HCT116 (cell line): ENCODE measurements around the gene SIX3. TPM values are rescaled to one million over a fixed set of nuclear protein-coding genes. Genes with fewer than 3 reads are reported as not detected.

Source experiments
- ATAC-seq: fragments of 200-7000 bp; cut with Tn5 transposase; 2 replicates; pipeline ENCODE4 v1.9.1; 2020; ENCODE audit warnings: mild to moderate bottlenecking, moderate library complexity
- BruUV-seq: library from RNA; stranded (reverse); fragments of 400-500 nt; replicated peaks from 2 replicates; lab custom pipeline; 2021; lab: Mats Ljungman, UMichigan
- CTCF ChIA-PET: fragments of 300-600 bp; sonication (Branson Sonifier 250); formaldehyde crosslinking; loops from one replicate; lab custom pipeline; 2021; ENCODE audit warnings: antibody characterized with exemption; lab: Charles Lee
- POLR2A ChIA-PET: fragments of 300-600, 350-600 bp; sonication (Branson Sonifier 250); formaldehyde crosslinking; loops from one replicate; lab custom pipeline; 2021; ENCODE audit warnings: antibody characterized with exemption; lab: Charles Lee
- RAD21 ChIA-PET, 2 experiments: fragments of 300-600 bp; sonication (Branson Sonifier 250); formaldehyde crosslinking; loops; one replicate each; lab custom pipeline; 2023; ENCODE audit warnings: low total read pairs in 2 of 2; ENCODE audit not compliant: uncharacterized antibody in 2 of 2, unreplicated experiment in 2 of 2, low non-redundant PET in 1 of 2; lab: Charles Lee
- DNase-seq: peaks from one replicate; pipeline ENCODE4 v3.0.0-alpha.2; 2010; ENCODE audit warnings: low read depth, low spot score
- H2AFZ ChIP-seq: fragments of 200-600 bp; shearing (Covaris generic), sonication (generic); 2 replicates; pipeline ENCODE4 v1.6.1; 2017; ENCODE audit warnings: low read depth, mixed run types, mixed read lengths, antibody characterized with exemption, low read length; ENCODE audit not compliant: poor library complexity, severe bottlenecking
- H3K27ac ChIP-seq: 2 replicates; pipeline ENCODE4 v1.5.1; 2012; ENCODE audit warnings: low read depth, low read length
- H3K27me3 ChIP-seq: fragments of 200-600 bp; sonication (generic); 2 replicates; pipeline ENCODE4 v1.6.1; 2016; ENCODE audit warnings: mixed run types, low read length, mixed read lengths; ENCODE audit not compliant: insufficient read depth
- H3K36me3 ChIP-seq, 2 experiments: fragments of 200-500 bp in 1 of 2; fragments of 200-600 bp in 1 of 2; sonication (Bioruptor generic) in 1 of 2; sonication (generic) in 1 of 2; 2 replicates each; pipeline versions ENCODE4 v1.5.1 to v1.6.1; 2014 to 2016; ENCODE audit warnings: low read length in 2 of 2, inconsistent platforms in 1 of 2, mixed read lengths in 1 of 2, mixed run types in 1 of 2; ENCODE audit not compliant: insufficient read depth in 2 of 2, control insufficient read depth in 1 of 2
- H3K4me1 ChIP-seq, 2 experiments: fragments of 200-600 bp in 1 of 2; sonication (generic) in 1 of 2; 2 replicates each; pipeline versions ENCODE4 v1.5.1 to v1.6.1; 2012 to 2017; ENCODE audit warnings: low read length in 2 of 2, inconsistent platforms in 1 of 2, mild to moderate bottlenecking in 1 of 2, mixed read lengths in 1 of 2, mixed run types in 1 of 2, moderate library complexity in 1 of 2; ENCODE audit not compliant: insufficient read depth in 2 of 2, control insufficient read depth in 1 of 2
- H3K4me2 ChIP-seq: fragments of 200-600 bp; sonication (generic); 2 replicates; pipeline ENCODE4 v1.6.1; 2017; ENCODE audit warnings: mixed run types, low read length, mixed read lengths
- H3K4me3 ChIP-seq, 2 experiments: fragments of 200-600 bp in 1 of 2; sonication (generic) in 1 of 2; replicated peaks in 1 of 2; 2 replicates each; pipeline ENCODE4 v1.5.1; 2011 to 2016; ENCODE audit warnings: low read length in 2 of 2, control low read depth in 1 of 2, low read depth in 1 of 2, mild to moderate bottlenecking in 1 of 2, mixed read lengths in 1 of 2, mixed run types in 1 of 2
- H3K79me2 ChIP-seq: fragments of 200-600 bp; sonication (generic); 2 replicates; pipeline ENCODE4 v1.6.1; 2017; ENCODE audit warnings: mild to moderate bottlenecking, mixed run types, low read length, moderate library complexity, mixed read lengths; ENCODE audit not compliant: insufficient read depth
- H3K9ac ChIP-seq: fragments of 200-600 bp; sonication (generic); 2 replicates; pipeline ENCODE4 v1.6.1; 2016; ENCODE audit warnings: low read length, mixed read lengths
- H3K9me2 ChIP-seq: fragments of 200-600 bp; sonication (generic), shearing (Covaris generic); 2 replicates; pipeline ENCODE4 v1.6.1; 2017; ENCODE audit warnings: mixed run types, mild to moderate bottlenecking, moderate library complexity; ENCODE audit not compliant: insufficient read depth
- H3K9me3 ChIP-seq, 2 experiments: fragments of 200-500 bp in 1 of 2; fragments of 200-600 bp in 1 of 2; sonication (Bioruptor generic) in 1 of 2; sonication (generic) in 1 of 2; 2 replicates each; pipeline ENCODE4 v1.6.1; 2014 to 2017; ENCODE audit warnings: low read length in 2 of 2, mixed read lengths in 2 of 2, inconsistent platforms in 1 of 2, low read depth in 1 of 2, mild to moderate bottlenecking in 1 of 2, mixed run types in 1 of 2, moderate library complexity in 1 of 2; ENCODE audit not compliant: control insufficient read depth in 1 of 2, insufficient read depth in 1 of 2
- H4K20me1 ChIP-seq: fragments of 200-600 bp; sonication (generic), shearing (Covaris generic); 2 replicates; pipeline ENCODE4 v1.6.1; 2017; ENCODE audit warnings: mixed run types, mild to moderate bottlenecking, moderate library complexity; ENCODE audit not compliant: insufficient read depth
- EZH2 ChIP-seq: fragments of 200-600 bp; sonication (generic); IDR thresholded peaks from 2 replicates; pipeline ENCODE4 v1.6.1; 2017; ENCODE audit warnings: antibody characterized with exemption, mixed run types
- POLR2A ChIP-seq: IDR thresholded peaks from 2 replicates; pipeline ENCODE4 v1.7.0; 2011; ENCODE audit warnings: borderline replicate concordance; ENCODE audit not compliant: insufficient read depth, insufficient read length; ENCODE audit errors: extremely low read depth
- RAD21 ChIP-seq: IDR thresholded peaks from 2 replicates; pipeline ENCODE4 v1.6.1; 2012; ENCODE audit warnings: low read depth, mild to moderate bottlenecking
- YY1 ChIP-seq: IDR thresholded peaks from 2 replicates; pipeline ENCODE4 v1.6.1; 2011; ENCODE audit warnings: low read length, low read depth, moderate library complexity, mild to moderate bottlenecking; ENCODE audit not compliant: insufficient replicate concordance; ENCODE audit errors: extremely low read depth
- ZFX ChIP-seq: fragments of 450-650 bp; IDR thresholded peaks from 2 replicates; pipeline ENCODE4 v1.6.1; 2017
- intact Hi-C: fragments of 100-400 bp; cut with micrococcal nuclease; formaldehyde crosslinking; loops from 2 replicates; pipeline ENCODE4 v1.10.0; 2022
- total RNA-seq: library from RNA; stranded (reverse); gene quantifications from one replicate; pipeline ENCODE4 v1.2.1, GENCODE V29; 2021; ENCODE audit not compliant: unreplicated experiment
- TF ChIP-seq, protein P1 (sequence below), 3 experiments: fragments of 200-600 bp in 1 of 3; sonication (generic) in 1 of 3; IDR thresholded peaks in 2 of 3; conservative IDR thresholded peaks in 1 of 3; 2 replicates each; pipeline ENCODE4 v1.5.1; 2012 to 2017; ENCODE audit warnings: low read depth in 2 of 3, low read length in 2 of 3, antibody characterized with exemption in 1 of 3, borderline replicate concordance in 1 of 3, control low read depth in 1 of 3, mild to moderate bottlenecking in 1 of 3, mixed read lengths in 1 of 3, mixed run types in 1 of 3, moderate library complexity in 1 of 3; ENCODE audit not compliant: insufficient read depth in 1 of 3

The SIX3 gene
- total RNA-seq, 1 experiment from 2014 or later, result 1.2 TPM

DNA sequence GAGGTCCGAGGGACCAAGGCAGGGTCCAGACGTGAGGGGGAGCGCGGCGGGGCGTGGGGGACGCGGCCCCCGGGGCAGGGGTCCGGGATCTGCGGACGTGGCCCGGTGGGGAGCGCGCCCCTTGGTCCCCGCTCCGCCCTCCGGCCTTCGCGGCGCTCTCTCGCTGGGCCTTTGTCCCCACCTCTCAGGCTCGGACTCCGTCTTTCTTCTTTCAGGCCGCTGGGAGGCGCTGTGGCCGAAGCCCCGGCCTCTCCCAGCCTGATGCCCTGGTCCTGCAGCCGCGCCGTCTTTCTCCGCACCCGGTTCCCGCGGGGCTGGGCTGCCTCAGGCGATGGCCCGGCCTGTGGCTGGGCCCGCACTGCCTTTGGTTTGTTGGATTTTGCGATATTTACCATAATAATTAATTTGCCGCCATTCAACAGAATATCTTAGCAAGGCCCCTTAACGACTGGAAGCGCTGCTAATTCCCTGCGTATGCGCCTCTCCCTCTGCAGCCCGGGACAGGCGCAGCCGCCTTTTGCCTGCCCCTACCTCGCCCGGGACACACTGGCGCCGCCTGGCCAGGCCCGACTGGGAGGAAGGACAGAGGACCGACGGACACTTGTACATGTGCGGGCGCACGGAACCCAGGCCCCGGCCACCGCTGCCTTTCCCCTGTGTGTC lies 10.8 kb downstream of the SIX3 start:
- ChIA-PET CTCF (interaction anchor here (1.0 kb wide), 1 partner anchor 15 kb away, joined by 3 read pairs; no protein-coding TSS in a partner anchor), POLR2A (no interaction called here), RAD21 (no interaction called here)
- Histone ChIP-seq H3K4me1 (peaks cover 0 to 19% of the 10 kb centered on the region in 2 experiments; a peak in 3 of 4 replicates), H3K27me3 (no peaks in the 10 kb centered on the region), H3K27ac (no peak overlapping the region), H4K20me1 (no peaks in the 10 kb centered on the region), H3K9me2 (no peaks in the 10 kb centered on the region), H3K4me3 (peak overlapping the region in 1 of 2 experiments; percentile 28; a peak in 2 of 4 replicates), H3K9ac (peak overlapping the region; percentile 36; the same call in 1 of the 2 replicates), H3K36me3 (no peaks in the 10 kb centered on the region), H2AFZ (peak overlapping the region; percentile 78), H3K4me2 (peak overlapping the region; percentile 69), H3K9me3 (no peaks in the 10 kb centered on the region), H3K79me2 (no peaks in the 10 kb centered on the region)
- BruUV-seq, result no TSS peak
- peak; percentile 31 for DNase-seq
- TF ChIP-seq RAD21, result peak; percentile 55
- no peak for TF ChIP-seq EZH2
- TF ChIP-seq YY1, result peak; percentile 34
- peak; percentile 67 for TF ChIP-seq ZFX
- TF ChIP-seq, protein P1, sequence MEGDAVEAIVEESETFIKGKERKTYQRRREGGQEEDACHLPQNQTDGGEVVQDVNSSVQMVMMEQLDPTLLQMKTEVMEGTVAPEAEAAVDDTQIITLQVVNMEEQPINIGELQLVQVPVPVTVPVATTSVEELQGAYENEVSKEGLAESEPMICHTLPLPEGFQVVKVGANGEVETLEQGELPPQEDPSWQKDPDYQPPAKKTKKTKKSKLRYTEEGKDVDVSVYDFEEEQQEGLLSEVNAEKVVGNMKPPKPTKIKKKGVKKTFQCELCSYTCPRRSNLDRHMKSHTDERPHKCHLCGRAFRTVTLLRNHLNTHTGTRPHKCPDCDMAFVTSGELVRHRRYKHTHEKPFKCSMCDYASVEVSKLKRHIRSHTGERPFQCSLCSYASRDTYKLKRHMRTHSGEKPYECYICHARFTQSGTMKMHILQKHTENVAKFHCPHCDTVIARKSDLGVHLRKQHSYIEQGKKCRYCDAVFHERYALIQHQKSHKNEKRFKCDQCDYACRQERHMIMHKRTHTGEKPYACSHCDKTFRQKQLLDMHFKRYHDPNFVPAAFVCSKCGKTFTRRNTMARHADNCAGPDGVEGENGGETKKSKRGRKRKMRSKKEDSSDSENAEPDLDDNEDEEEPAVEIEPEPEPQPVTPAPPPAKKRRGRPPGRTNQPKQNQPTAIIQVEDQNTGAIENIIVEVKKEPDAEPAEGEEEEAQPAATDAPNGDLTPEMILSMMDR (IDR thresholded peaks at IDR 0.05 in 2 of 3, conservative IDR thresholded peaks at IDR 0.05 in 1 of 3; ENCODE audit: borderline replicate concordance in 1 of 3, insufficient read depth in 1 of 3, low read depth in 2 of 3, low read length in 2 of 3), result peak; percentile 72 to 78 (median 76)
- TF ChIP-seq POLR2A, result no peak
- intact Hi-C loops, result loop anchor here (2.0 kb wide), 1 partner anchor 907 kb away; no protein-coding TSS in a partner anchor
- peak; percentile 84 for ATAC-seq
